GM13976 (cell line): ENCODE data around the gene ITGA6.

Experiments used
- DNase-seq: peaks from one replicate; pipeline ENCODE4 v3.0.0; 2012; ENCODE audit warnings: low spot score
- CTCF ChIP-seq: IDR thresholded peaks from 2 replicates; pipeline ENCODE4 v1.5.1; 2012; ENCODE audit warnings: borderline replicate concordance, mild to moderate bottlenecking; ENCODE audit not compliant: insufficient read depth; ENCODE audit errors: extremely low read depth, missing control alignments, control extremely low read depth
- in situ Hi-C: fragments of 300-500 bp; cut with MboI; formaldehyde crosslinking; loops from one replicate; pipeline ENCODE4 v1.12.0; 2022; ENCODE audit warnings: low sequenced_read_pairs, mixed read lengths, inconsistent platforms; ENCODE audit not compliant: unreplicated experiment

ITGA6 gene

GRCh38 chr2:172427256-172427989 is at the start of gene ITGA6:
Gene ITGA6, plus strand, starts transcription at chr2:172427586.
- in situ Hi-C loops = no loop called here
- DNase-seq = peak; percentile 69
- TF ChIP-seq CTCF = no peak

GRCh38 chr2:172380436-172381274 is 46.7 kb upstream of the ITGA6 start:
- in situ Hi-C loops = no loop called here
- no peak for TF ChIP-seq CTCF
- DNase-seq = no peak

- in situ Hi-C loops = no loop called here
- no peak for DNase-seq
- TF ChIP-seq CTCF = no peak
These were observed 45.9 kb upstream of the ITGA6 start for GRCh38 chr2:172381275-172382027.

GRCh38 chr2:172387361-172387760 is 40.0 kb upstream of the ITGA6 start:
- no peak for DNase-seq
- in situ Hi-C loops = no loop called here

GRCh38 chr2:172389685-172390339 is 37.6 kb upstream of the ITGA6 start:
- in situ Hi-C loops = no loop called here
- DNase-seq = no peak
- no peak for TF ChIP-seq CTCF

More at GRCh38 chr2:172387361-172387760, 40.0 kb upstream of the ITGA6 start:
- no peak for TF ChIP-seq CTCF

GRCh38 chr2:172394002-172394401 is 33.4 kb upstream of the ITGA6 start:
- no peak for DNase-seq
- in situ Hi-C loops = no loop called here
- TF ChIP-seq CTCF = no peak
